NCI-H146 (cell line): ENCODE data around the gene FBLN2.
"Not testable (repeated sequence)": the region's sequence is repeated elsewhere in the genome, so short reads cannot be mapped to it uniquely, and the experiment has no call there.

Source experiments
- DNase-seq: peaks from one replicate; lab custom pipeline; 2025; lab: John Stamatoyannopoulos, UW

Gene FBLN2

DNA sequence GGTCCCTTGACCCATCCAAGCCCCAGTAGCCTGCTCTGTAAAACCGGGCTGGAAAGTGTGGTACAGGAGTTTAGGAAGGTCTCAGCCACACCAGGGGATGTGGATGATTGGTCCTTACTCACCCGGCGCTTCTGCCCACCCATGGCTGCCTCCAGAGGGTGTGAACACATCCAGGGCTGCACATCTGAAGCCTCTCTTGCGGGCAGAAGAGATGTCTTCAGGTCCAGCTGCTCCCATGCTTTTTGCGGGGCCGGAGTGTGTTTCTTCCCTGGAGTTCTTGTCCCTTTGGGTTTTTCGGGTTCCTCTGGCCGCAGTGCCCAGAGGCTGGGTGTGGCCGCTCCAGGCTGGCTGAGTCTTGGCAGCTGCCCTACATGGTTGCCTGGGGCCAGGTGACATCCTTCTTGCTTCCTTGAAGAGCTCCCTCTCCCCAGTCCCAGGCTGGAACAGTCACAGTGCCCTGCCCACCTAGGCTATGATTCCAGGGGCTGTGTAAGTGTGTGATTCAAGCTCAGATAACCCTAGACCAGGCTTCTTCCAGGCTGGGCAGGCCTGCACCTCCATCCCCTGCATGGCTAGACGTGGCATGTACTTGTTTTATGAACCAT lies 34.9 kb upstream of the FBLN2 start:
- DNase-seq: no peak

GRCh38 chr3:13514639-13515435 lies 34.1 kb upstream of the FBLN2 start:
- DNase-seq: no peak

DNA sequence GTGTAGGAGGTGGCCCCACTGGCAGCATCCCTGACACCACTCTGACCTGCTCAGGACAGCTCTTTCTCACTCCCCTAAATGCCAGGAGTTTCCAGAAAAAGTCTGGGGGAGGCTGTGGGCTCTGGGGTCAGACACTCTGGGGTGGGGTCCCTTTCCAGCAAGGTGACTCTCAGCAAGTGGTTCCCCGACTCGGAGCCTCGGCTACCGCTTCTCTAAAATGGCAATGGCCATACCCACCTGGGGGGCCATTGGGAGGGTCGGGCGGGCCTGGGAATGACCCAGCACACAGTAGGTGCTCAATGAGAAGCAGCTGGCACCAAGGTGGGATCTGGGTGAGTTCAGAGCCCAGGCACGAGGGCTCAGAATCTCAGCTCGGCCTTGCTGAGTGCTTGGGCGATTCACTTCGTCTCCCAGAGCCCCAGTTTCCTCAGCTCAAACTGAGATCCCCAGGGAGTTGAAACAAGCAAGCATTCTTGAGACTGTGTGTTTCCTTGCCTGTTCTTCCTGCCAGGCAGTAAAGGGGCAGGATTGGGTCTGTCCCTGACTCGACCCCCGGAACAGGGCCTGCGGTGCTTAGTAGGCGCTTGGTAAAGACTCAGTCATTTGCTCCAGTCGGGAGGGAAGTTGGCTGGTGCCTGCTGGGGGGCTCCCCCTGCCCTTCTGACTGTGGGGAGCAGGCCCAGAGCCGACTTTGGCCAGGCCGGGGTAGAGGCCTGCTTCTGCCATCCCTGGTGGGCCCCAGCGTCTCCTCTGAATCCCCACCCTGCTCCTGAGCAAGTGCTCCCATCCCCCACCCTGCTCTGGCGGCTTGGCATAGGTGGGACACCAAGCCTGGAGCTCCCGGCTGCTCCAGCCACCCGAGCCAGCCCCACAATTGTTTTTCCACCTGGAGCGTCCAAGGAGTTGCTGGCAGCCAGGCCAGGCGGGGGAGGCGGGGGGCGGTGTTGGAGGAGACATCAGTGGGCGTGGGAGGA lies 32.9 kb upstream of the FBLN2 start:
- DNase-seq: no peak

- no peak for DNase-seq
Measured at GRCh38 chr3:13516760-13517135, 32.2 kb upstream of the FBLN2 start.

- no peak for DNase-seq
Measured at GRCh38 chr3:13517253-13517977, 31.5 kb upstream of the FBLN2 start.

- no peak for DNase-seq
Measured at GRCh38 chr3:13518516-13518953, 30.4 kb upstream of the FBLN2 start.

DNA sequence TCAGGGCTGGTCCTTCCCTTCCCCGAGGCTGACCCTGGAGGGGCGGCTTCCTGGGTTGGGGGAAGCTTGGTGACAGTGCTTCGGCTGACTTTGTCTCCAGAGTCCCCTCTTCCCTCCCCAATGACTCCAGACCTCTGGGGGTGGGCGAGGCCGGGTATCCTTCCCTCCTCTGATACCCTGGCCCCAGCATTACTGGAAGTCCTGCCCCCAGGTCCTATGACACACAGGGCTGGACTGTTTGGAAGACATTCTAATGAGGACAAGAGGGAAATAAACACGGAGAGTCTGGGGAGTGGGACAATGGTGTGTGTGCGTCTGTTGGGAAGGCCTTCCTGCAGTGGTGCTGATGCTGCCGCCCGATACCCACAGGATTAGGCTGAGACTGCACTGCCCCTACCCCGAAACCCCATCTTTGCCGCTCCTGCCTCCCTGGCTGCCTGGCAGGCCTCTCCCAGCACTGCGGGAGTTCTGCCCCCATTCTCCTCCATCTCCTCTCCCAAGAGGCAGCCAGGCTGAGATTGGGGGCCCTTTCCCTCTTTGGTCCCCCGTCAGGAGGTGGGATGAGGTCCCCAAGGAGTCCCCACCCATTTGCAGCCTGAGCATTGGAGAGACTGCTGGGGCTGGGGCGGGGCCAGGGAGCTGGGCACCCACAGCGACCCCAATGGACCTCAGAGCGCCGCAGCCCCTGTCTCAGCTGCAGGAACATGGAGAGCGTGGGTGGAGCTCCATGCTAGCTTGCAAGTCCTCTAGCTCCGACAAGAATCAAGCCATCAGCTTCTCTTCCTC lies 29.7 kb upstream of the FBLN2 start:
- DNase-seq: no peak

DNA sequence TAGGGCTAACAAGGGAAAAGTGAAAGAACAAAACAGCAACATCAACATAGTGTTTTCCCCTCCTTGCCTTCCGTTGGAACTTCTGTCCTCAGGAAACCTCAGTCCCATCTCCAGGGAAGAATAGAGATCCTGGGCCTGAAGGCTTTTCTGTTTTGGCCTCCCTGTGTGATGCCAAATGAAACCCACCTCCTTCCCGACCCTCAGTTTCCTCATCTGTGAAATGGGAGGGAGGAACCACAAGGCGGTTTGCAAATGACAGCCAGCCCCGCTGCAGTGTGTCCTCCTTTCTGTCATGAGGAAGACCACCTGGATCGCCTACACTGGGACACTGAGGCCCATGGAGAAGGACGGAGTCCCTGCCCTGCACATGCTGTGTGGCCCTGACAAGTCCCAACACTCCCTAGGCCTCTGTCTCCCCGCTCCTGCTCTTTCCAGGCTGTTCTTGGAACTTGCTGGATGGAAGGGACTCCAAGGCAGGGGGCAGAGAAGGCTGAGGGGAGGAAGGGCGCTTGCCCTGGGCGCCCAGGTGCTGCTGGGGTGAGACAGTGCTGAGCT lies 28.5 kb upstream of the FBLN2 start:
- DNase-seq: no peak

DNA sequence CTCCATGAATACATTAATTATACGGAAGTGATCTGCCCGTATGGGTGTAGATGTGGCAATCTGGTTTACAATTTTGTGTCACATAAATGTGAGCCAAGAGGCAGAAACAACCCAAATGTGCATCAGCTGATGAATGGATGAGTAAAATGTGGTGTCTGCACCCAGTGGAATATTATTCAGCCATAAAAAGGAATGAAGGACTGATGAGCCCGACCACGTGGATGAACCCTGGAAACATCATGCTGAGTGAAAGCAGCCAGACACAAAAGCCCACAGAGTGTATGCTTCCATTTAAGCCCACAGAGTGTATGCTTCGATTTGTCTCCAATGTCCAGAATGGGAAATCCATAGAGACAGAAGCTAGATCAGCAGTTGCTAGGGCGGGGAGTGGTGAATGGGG lies 27.6 kb upstream of the FBLN2 start:
- DNase-seq: no peak

- not testable (repeated sequence) for DNase-seq
Measured at GRCh38 chr3:13521749-13522148, 27.2 kb upstream of the FBLN2 start.

- no peak for DNase-seq
Measured at GRCh38 chr3:13522236-13522635, 26.7 kb upstream of the FBLN2 start.

DNA sequence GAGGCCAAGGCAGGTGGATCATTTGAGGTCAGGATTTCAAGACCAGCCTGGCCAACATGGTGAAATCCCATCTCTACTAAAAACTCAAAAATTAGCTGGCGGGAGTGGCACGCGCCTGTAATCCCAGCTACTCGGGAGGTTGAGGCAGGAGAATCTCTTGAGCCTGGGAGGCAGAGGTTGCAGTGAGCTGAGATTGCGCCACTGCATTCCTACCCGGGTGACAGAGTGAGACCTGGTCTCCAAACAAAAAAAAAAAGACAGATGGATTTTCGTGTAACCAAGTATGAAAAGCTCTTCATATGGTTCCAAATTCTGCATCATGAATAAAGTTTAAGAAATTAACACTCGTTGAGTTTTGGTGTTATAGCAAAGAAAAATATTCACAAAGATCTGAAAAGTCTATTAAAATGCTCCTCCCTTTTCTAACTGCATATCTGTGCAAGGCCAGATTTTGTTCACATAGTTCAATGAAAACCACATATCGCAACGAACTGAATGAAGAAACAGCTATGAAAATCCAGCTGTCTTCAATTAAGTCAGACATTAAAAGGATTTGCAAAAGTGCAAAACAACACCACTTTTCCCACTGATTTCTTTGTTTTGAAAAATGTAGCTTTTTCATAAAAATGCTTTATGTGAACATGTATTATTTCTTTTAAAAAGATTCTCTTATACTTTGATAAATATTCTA lies 23.8 kb upstream of the FBLN2 start:
- no peak for DNase-seq

DNA sequence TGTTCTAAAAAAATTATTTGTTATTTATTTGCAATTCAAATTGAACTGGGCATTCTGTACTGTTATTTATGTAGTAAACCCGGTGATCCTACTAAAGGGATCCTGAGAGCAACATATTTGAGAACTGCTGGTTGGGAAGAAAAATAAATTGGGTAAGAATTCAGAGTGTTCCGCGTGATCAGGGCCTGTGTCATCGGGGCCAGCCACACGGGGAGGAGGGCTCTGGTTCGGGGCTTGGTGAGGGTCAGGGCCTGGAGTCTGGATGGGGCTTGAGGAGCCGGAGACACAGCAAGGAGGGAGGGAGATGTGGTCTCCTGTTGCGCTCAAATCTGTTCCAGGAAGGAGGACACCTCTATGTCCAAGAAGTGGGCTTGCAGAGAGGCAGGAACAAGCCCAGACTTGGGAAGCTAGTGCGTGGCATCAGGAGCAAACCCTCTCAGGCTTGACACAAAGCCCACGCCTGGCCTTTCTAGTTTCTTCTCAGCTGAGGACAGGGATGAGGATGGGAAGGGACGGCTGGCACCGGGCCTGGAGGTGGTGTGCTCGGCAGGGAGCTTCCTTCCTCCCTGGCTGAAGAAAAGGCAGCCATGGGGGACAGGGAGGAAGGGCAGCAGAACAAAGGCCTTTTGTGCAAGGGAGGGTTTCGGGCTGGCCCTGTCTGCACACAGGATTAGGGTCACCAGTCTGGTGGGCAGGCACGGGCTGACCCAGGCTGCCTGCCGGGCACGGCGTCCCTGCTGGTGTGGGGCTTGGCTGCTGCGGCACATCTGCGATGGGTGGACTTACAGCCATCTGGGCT lies 22.9 kb upstream of the FBLN2 start:
- DNase-seq: no peak

DNA sequence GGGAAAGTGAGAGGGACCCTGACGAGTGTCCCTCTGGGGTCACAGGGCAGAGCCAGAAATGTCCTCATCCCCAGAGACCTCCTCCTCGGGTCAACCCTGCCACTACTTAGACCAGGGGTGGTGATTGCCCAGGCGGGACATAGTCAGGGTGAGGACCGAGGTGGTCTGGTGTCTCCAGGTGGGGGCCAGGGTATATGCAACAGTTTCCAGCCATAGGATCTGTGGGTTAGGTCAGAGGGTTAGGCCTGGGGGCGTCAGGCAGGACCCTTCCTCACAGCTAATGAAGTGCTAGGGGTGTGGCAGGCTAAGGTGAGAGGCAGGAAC lies 22.3 kb upstream of the FBLN2 start:
- DNase-seq: no peak

DNA sequence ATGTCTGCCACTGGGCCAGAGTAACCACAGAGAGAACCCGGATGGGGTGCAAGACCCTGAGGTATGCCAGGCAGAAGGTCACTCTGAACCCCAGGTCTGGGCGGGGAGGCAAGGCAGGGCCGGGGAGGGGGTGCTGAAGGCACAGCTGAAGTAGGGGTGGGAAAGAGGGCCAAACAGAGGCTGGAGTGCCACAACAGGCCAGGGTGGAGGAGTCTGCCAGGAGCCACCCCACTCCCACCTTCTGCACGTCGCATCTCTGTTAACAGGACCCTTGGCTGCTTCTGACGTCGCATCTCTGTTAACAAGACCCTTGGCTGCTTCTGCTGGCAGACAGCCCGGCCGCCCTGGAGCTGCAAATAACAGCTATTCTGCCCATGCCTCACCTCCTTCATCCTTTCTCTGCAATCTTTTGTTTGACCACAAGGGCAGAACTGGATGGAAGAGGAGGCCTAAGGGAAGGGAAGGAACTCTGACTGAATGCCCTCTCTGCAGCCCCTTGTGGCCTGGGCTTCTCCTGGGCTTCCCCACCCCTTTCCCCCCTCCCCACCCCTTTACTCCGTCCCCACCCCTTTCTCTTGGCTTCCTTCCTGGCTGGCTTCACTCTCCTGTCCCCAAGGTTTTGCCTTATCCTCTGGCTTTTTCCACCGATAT lies 20.6 kb upstream of the FBLN2 start:
- DNase-seq: no peak

- DNase-seq: no peak
Measured at GRCh38 chr3:13529196-13530112, 19.5 kb upstream of the FBLN2 start.

GRCh38 chr3:13530241-13531009 lies 18.5 kb upstream of the FBLN2 start:
- DNase-seq: no peak
